ENCODE data around the gene WDR54. TPM values are rescaled to one million over a fixed set of nuclear protein-coding genes. Genes with fewer than 3 reads are reported as not detected.

WDR54 gene
- polyA plus RNA-seq, 1 of the 3 experiments (the other 2 are of a cell fraction): 61.6 TPM

DNA sequence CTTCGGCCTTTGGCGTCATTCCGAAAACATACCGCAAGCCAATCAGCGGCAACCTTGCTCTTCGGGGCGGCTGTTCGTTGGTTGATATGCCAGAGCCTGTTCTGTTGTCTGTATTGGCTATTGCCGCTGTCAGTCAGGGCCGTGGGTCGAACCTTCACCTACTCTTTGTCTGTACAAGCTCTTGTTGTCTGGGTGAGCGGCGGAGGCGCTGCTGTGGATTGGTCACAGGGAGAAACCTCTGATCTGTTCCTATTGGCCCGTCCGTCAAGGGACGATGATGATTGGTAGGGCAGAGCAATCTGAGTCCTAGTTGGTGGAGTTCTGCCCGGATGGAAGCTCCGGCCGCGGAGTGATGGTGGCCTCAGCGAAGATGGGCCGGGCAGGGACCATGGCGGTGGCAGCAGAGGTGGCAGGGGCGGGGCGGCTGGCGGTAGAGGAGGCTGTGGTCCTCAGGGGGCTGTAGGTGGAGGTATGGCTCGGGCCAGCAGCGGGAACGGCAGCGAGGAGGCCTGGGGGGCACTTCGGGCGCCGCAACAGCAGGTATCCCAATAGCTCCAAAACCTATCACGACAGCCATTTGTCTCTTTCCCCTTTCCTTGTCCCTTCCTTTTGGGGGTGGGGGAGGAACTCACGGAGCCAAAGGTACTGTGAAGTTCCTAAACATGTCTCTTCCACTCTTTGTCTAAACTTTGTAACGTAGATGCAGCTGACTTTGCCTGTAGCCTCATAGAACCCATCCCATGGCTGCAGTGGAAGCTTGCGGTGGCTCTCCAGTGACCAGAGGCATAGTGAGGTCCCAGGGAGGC is 36.8 kb downstream of the WDR54 start, which contains the start of gene WBP1:
WBP1 (plus strand) TSS at position 307 of the 806 bp plus-strand sequence; CDS start at position 472, 165 bp downstream.
- Histone ChIP-seq H2AFZ (ENCODE audit: low read depth) (peak within 1 kb of the TSS; percentile 60), H3K27me3 (ENCODE audit: insufficient read depth) (no peaks in the 10 kb centered on the region), H3K4me1 (ENCODE audit: control insufficient read depth in 1 of 2, insufficient read depth in 2 of 2, low read depth in 1 of 2, low read length in 1 of 2) (peaks cover 14 to 35% of the 10 kb centered on the region in 2 experiments; a peak in 3 of 4 replicates), H3K9me2 (no peaks in the 10 kb centered on the region), H3K9ac (peak within 1 kb of the TSS; percentile 87), H3K36me3 (replicated peaks in 1 of 2; ENCODE audit: control insufficient read depth in 1 of 2, insufficient read depth in 2 of 2, low read length in 1 of 2) (peaks cover 0 to 33% of the 10 kb centered on the region in 2 experiments), H4K20me1 (ENCODE audit: insufficient read depth) (no peaks in the 10 kb centered on the region), H3K27ac (ENCODE audit: low read depth in 2 of 2, low read length in 1 of 2) (peak within 1 kb of the TSS; percentile 69 to 99; a peak in 3 of 4 replicates), H3K79me2 (ENCODE audit: insufficient read depth) (peaks cover 33% of the 10 kb centered on the region), H3F3A (replicated peaks; ENCODE audit: insufficient read depth) (peaks cover 10% of the 10 kb centered on the region), H3K9me3 (no peaks in the 10 kb centered on the region), H3K4me2 (peak within 1 kb of the TSS; percentile 95), H3K4me3 (ENCODE audit: low read depth in 2 of 2, low read length in 1 of 2) (peak within 1 kb of the TSS; percentile 73 to 98)
- CTCF ChIA-PET: interaction anchor here (0.8 to 2.3 kb wide), 9 partner anchors 8 to 125 kb away, joined by 3 to 8 read pairs (median 4); partner anchors contain the start of genes CCDC142, PCGF1 and TTC31
- POLR2A ChIA-PET: interaction anchor here (1.0 to 5.9 kb wide), 15 partner anchors 8 to 96 kb away, joined by 3 to 60 read pairs (median 5); partner anchors contain the start of genes AUP1, C2orf81, CCDC142 and HTRA2
- WGBS (ENCODE audit: low lambda C conversion rate): 2% methylated on average over 20 of the region's 38 CpGs
- peak; percentile 94 for DNase-seq
- TF ChIP-seq MXI1 (IDR thresholded peaks at IDR 0.05; ENCODE audit: low read depth, low read length): no peak
- peak; percentile 91 for TF ChIP-seq RFX5 (IDR thresholded peaks at IDR 0.05; ENCODE audit: low read length)
- TF ChIP-seq, protein P1, sequence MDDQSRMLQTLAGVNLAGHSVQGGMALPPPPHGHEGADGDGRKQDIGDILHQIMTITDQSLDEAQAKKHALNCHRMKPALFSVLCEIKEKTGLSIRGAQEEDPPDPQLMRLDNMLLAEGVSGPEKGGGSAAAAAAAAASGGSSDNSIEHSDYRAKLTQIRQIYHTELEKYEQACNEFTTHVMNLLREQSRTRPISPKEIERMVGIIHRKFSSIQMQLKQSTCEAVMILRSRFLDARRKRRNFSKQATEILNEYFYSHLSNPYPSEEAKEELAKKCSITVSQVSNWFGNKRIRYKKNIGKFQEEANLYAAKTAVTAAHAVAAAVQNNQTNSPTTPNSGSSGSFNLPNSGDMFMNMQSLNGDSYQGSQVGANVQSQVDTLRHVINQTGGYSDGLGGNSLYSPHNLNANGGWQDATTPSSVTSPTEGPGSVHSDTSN (IDR thresholded peaks at IDR 0.05): peak; percentile 99
- no peak for TF ChIP-seq JUND (IDR thresholded peaks at IDR 0.05)
- TF ChIP-seq, protein P2, sequence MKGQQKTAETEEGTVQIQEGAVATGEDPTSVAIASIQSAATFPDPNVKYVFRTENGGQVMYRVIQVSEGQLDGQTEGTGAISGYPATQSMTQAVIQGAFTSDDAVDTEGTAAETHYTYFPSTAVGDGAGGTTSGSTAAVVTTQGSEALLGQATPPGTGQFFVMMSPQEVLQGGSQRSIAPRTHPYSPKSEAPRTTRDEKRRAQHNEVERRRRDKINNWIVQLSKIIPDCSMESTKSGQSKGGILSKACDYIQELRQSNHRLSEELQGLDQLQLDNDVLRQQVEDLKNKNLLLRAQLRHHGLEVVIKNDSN (IDR thresholded peaks at IDR 0.05; ENCODE audit: borderline replicate concordance, low read depth): no peak
- no peak for TF ChIP-seq NRF1 (IDR thresholded peaks at IDR 0.05; ENCODE audit: low read depth, low read length)
- peak; percentile 21 for TF ChIP-seq POLR2AphosphoS5 (IDR thresholded peaks at IDR 0.05; ENCODE audit: low read depth, low read length)
- 0 out of 2 replicates have a peak, but pooled peaks have one; percentile 15 for TF ChIP-seq SIN3A (IDR thresholded peaks at IDR 0.05; ENCODE audit: borderline replicate concordance, low read depth, low read length)
- TF ChIP-seq RAD21 (IDR thresholded peaks at IDR 0.05; ENCODE audit: low read length): no peak
- no peak for TF ChIP-seq RXRA (IDR thresholded peaks at IDR 0.05; ENCODE audit: borderline replicate concordance, low read depth)
- TF ChIP-seq TCF12 (IDR thresholded peaks at IDR 0.05): no peak
- no peak for TF ChIP-seq FOXM1 (IDR thresholded peaks at IDR 0.05; ENCODE audit: low read depth)
- TF ChIP-seq, protein P3, sequence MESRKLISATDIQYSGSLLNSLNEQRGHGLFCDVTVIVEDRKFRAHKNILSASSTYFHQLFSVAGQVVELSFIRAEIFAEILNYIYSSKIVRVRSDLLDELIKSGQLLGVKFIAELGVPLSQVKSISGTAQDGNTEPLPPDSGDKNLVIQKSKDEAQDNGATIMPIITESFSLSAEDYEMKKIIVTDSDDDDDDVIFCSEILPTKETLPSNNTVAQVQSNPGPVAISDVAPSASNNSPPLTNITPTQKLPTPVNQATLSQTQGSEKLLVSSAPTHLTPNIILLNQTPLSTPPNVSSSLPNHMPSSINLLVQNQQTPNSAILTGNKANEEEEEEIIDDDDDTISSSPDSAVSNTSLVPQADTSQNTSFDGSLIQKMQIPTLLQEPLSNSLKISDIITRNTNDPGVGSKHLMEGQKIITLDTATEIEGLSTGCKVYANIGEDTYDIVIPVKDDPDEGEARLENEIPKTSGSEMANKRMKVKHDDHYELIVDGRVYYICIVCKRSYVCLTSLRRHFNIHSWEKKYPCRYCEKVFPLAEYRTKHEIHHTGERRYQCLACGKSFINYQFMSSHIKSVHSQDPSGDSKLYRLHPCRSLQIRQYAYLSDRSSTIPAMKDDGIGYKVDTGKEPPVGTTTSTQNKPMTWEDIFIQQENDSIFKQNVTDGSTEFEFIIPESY (IDR thresholded peaks at IDR 0.05; ENCODE audit: borderline replicate concordance, low read depth): peak; percentile 20; the same call in 1 of the 2 replicates
- TF ChIP-seq FOSL2 (IDR thresholded peaks at IDR 0.05; ENCODE audit: borderline replicate concordance, low read depth): no peak
- TF ChIP-seq, protein P4, sequence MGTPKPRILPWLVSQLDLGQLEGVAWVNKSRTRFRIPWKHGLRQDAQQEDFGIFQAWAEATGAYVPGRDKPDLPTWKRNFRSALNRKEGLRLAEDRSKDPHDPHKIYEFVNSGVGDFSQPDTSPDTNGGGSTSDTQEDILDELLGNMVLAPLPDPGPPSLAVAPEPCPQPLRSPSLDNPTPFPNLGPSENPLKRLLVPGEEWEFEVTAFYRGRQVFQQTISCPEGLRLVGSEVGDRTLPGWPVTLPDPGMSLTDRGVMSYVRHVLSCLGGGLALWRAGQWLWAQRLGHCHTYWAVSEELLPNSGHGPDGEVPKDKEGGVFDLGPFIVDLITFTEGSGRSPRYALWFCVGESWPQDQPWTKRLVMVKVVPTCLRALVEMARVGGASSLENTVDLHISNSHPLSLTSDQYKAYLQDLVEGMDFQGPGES (IDR thresholded peaks at IDR 0.05; ENCODE audit: low read depth, low read length): peak; percentile 86
- no peak for TF ChIP-seq FOXJ3 (CRISPR knock-in tag; IDR thresholded peaks at IDR 0.05)
- peak; percentile 85 for TF ChIP-seq YY1 (IDR thresholded peaks at IDR 0.05; ENCODE audit: low read depth)
- TF ChIP-seq EP300 (IDR thresholded peaks at IDR 0.05; ENCODE audit: borderline replicate concordance in 1 of 2, low read depth in 1 of 2, low read length in 1 of 2): no peak
- TF ChIP-seq ELF1 (IDR thresholded peaks at IDR 0.05): peak; percentile 6; the same call in 1 of the 2 replicates
- TF ChIP-seq TAF1 (IDR thresholded peaks at IDR 0.05; ENCODE audit: borderline replicate concordance, low read depth, low read length): peak; percentile 55
- no peak for TF ChIP-seq SMC3 (IDR thresholded peaks at IDR 0.05; ENCODE audit: low read depth, low read length)
- TF ChIP-seq, protein P5, sequence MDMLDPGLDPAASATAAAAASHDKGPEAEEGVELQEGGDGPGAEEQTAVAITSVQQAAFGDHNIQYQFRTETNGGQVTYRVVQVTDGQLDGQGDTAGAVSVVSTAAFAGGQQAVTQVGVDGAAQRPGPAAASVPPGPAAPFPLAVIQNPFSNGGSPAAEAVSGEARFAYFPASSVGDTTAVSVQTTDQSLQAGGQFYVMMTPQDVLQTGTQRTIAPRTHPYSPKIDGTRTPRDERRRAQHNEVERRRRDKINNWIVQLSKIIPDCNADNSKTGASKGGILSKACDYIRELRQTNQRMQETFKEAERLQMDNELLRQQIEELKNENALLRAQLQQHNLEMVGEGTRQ (IDR thresholded peaks at IDR 0.05; ENCODE audit: borderline replicate concordance, low read depth, low read length): no peak
- TF ChIP-seq, protein P6, sequence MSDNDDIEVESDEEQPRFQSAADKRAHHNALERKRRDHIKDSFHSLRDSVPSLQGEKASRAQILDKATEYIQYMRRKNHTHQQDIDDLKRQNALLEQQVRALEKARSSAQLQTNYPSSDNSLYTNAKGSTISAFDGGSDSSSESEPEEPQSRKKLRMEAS (IDR thresholded peaks at IDR 0.05; ENCODE audit: low read depth): peak; percentile 39; the same call in 1 of the 2 replicates
- no peak for TF ChIP-seq NFIC (IDR thresholded peaks at IDR 0.05; ENCODE audit: borderline replicate concordance)
- TF ChIP-seq CHD2 (IDR thresholded peaks at IDR 0.05; ENCODE audit: low read length, partially characterized antibody): peak; percentile 86
- TF ChIP-seq RCOR1 (IDR thresholded peaks at IDR 0.05; ENCODE audit: low read length): no peak
- no peak for TF ChIP-seq TEAD4 (IDR thresholded peaks at IDR 0.05; ENCODE audit: borderline replicate concordance, insufficient read depth)
